ENCODE data around the gene FNBP1. TPM values are rescaled to one million over a fixed set of nuclear protein-coding genes. Genes with fewer than 3 reads are reported as not detected.

The FNBP1 gene
- total RNA-seq, 1 donor from 2014 or later = 20.5 TPM

- TF ChIP-seq, protein P1, sequence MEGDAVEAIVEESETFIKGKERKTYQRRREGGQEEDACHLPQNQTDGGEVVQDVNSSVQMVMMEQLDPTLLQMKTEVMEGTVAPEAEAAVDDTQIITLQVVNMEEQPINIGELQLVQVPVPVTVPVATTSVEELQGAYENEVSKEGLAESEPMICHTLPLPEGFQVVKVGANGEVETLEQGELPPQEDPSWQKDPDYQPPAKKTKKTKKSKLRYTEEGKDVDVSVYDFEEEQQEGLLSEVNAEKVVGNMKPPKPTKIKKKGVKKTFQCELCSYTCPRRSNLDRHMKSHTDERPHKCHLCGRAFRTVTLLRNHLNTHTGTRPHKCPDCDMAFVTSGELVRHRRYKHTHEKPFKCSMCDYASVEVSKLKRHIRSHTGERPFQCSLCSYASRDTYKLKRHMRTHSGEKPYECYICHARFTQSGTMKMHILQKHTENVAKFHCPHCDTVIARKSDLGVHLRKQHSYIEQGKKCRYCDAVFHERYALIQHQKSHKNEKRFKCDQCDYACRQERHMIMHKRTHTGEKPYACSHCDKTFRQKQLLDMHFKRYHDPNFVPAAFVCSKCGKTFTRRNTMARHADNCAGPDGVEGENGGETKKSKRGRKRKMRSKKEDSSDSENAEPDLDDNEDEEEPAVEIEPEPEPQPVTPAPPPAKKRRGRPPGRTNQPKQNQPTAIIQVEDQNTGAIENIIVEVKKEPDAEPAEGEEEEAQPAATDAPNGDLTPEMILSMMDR (IDR thresholded peaks at IDR 0.05; ENCODE audit: borderline replicate concordance) = no peak
- H3K4me1 ChIP-seq = no peaks in the 10 kb centered on the region
- H3K27me3 ChIP-seq (ENCODE audit: low read depth) = no peaks in the 10 kb centered on the region
- no peak overlapping the region for H3K4me3 ChIP-seq
- H3K9me3 ChIP-seq (replicated peaks) = no peaks in the 10 kb centered on the region
- peaks cover 71% of the 10 kb centered on the region for H3K36me3 ChIP-seq
- H3K27ac ChIP-seq (replicated peaks) = no peak overlapping the region
- intact Hi-C loops (cut with micrococcal nuclease) = no loop called here
- DNase-seq = no peak
Observed at GRCh38 chr9:129863059-129863690, 179.8 kb downstream of the FNBP1 start.

- DNase-seq = no peak
- intact Hi-C loops (cut with micrococcal nuclease) = no loop called here
- peaks cover 82% of the 10 kb centered on the region for H3K36me3 ChIP-seq
- H3K27ac ChIP-seq (replicated peaks) = no peak overlapping the region
- no peak overlapping the region for H3K4me3 ChIP-seq
- TF ChIP-seq, protein P1 (IDR thresholded peaks at IDR 0.05; ENCODE audit: borderline replicate concordance) = no peak
- H3K27me3 ChIP-seq (ENCODE audit: low read depth) = no peaks in the 10 kb centered on the region
- H3K9me3 ChIP-seq (replicated peaks) = no peaks in the 10 kb centered on the region
- H3K4me1 ChIP-seq = no peaks in the 10 kb centered on the region
Observed at GRCh38 chr9:129861447-129861827, 181.6 kb downstream of the FNBP1 start.

- DNase-seq = no peak
- TF ChIP-seq, protein P1 (IDR thresholded peaks at IDR 0.05; ENCODE audit: borderline replicate concordance) = no peak
- H3K27me3 ChIP-seq (ENCODE audit: low read depth) = no peaks in the 10 kb centered on the region
- H3K36me3 ChIP-seq = peaks cover 82% of the 10 kb centered on the region
- intact Hi-C loops (cut with micrococcal nuclease) = no loop called here
- no peak overlapping the region for H3K27ac ChIP-seq (replicated peaks)
- no peaks in the 10 kb centered on the region for H3K9me3 ChIP-seq (replicated peaks)
- H3K4me1 ChIP-seq = no peaks in the 10 kb centered on the region
- no peak overlapping the region for H3K4me3 ChIP-seq
Observed at GRCh38 chr9:129860653-129861446, 182.1 kb downstream of the FNBP1 start.

DNA sequence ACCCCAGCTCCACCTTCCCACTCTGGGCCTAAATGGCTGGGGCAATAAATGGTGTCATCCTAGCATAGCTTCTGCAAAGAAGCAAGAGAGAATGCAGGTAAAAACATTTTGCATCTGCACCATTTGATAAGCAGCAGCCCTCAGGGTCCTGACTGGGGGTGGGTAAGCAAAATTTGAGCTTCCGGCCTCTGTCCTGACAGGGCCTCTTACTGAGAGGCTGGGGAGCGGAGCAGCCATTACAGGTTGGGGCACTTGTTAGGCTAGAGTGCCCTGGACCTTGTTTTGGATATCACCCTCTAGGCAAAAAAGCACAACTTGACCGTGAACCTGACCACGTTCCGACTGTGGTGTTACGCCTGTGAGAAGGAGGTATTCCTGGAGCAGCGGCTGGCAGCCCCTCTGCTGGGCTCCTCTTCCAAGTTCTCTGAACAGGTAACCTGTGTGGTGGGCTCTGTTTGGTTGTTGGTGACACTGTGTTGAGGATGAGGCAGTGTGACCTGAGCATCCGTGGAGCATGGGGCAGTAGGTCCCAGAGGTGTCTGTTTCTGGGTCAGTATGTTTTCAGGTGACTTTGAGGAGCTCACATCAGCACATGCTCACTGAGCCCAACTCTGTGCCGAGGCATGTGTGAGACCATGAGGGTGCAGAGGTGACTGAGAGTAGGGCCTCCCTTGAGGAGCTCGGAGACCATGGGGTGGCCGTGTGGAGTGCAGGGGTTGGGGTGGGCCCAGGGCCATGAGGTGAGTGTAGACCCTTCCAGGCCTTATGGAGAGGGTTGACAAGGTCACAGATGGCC, 184.6 kb downstream of the FNBP1 start:
- H3K36me3 ChIP-seq = peaks cover 82% of the 10 kb centered on the region
- intact Hi-C loops (cut with micrococcal nuclease) = no loop called here
- no peaks in the 10 kb centered on the region for H3K4me1 ChIP-seq
- no peaks in the 10 kb centered on the region for H3K27me3 ChIP-seq (ENCODE audit: low read depth)
- H3K9me3 ChIP-seq (replicated peaks) = no peaks in the 10 kb centered on the region
- H3K4me3 ChIP-seq = no peak overlapping the region
- DNase-seq = no peak
- H3K27ac ChIP-seq (replicated peaks) = no peak overlapping the region
- TF ChIP-seq, protein P1 (IDR thresholded peaks at IDR 0.05; ENCODE audit: borderline replicate concordance) = no peak

DNA sequence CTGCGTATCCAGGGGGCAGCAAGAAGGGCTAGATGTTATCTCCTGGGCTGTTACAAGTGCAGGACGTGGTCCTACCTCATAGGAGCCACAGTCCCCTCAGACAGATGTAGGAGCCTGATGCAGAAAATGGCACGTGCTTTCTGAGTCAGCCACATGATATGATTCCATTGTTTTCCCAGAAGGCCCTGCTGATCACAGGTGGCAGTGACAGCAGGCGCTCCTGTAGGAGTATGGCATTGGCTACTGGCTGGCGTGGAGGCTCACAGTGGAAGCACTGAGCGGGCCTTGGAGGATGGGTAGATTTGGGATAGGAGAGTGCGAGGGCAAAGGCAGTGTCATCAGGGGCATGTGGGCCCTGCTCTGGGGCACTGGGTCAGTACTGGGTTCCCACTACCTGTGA, 185.8 kb downstream of the FNBP1 start:
- DNase-seq = no peak
- Histone ChIP-seq H3K4me1 (no peaks in the 10 kb centered on the region), H3K27ac (replicated peaks) (no peak overlapping the region), H3K36me3 (peaks cover 88% of the 10 kb centered on the region), H3K27me3 (ENCODE audit: low read depth) (no peaks in the 10 kb centered on the region), H3K9me3 (replicated peaks) (no peaks in the 10 kb centered on the region), H3K4me3 (no peak overlapping the region)
- TF ChIP-seq, protein P1 (IDR thresholded peaks at IDR 0.05; ENCODE audit: borderline replicate concordance) = no peak
- intact Hi-C loops (cut with micrococcal nuclease) = no loop called here
